ENCODE measurements around the gene UBAC2. TPM values are rescaled to one million over a fixed set of nuclear protein-coding genes. Genes with fewer than 3 reads are reported as not detected.
"Not testable (repeated sequence)": the region's sequence is repeated elsewhere in the genome, so short reads cannot be mapped to it uniquely, and the experiment has no call there.

The UBAC2 gene
- total and polyA plus RNA-seq, 2 donors: 53.1 to 57.2 TPM

DNA sequence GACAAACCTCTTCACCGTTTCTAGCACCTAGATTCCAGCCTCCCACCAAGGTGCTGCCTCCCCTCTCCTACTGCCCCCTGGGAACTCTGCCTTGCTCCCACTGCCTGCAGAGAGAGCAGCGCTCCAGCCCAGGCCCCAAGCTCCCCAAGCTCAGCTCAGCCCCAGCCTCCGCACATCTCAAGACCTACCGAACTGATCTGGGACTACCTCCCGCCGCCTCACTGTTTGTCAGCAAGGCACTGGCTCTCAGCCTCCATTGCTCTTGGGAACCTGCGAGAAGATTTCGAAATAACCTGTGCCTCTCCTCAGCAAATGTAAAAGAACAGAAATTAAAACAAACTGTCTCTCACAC is 198.9 kb downstream of the UBAC2 start:
- no peak for DNase-seq (ENCODE audit: extremely low spot score)
- H3K36me3 ChIP-seq (ENCODE audit: insufficient read depth): no peaks in the 10 kb centered on the region
- H3K4me1 ChIP-seq (ENCODE audit: insufficient read depth): no peaks in the 10 kb centered on the region
- 93% methylated on average over 8 of the region's 8 CpGs for WGBS
- H3K4me3 ChIP-seq (ENCODE audit: low read depth, low read length): no peak overlapping the region
- no peak overlapping the region for H3K27ac ChIP-seq (ENCODE audit: low read depth)

DNA sequence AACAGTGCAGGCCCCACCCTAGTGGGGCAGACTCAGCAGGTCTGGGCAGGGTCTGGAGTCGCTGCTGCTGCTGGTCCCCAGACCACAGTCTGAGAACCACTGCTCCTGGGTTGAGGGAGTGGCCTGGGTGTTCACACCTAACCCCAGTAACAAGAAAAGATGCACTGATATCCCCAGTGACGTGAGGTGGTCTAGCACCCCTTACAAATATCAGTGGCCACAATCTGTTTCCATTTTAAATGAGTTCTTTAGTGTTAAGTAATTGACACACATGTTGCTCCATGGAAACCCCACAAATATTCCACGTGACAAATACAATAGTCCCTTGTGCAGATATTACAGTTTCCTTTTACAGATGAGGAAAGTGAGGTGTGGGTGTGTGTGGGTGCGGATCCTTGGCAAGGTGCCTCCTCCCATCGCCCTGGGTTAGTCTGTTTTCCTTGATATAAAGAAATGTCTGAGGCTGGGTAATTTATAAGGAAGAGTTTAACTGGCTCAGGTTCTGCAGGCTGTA is 202.9 kb downstream of the UBAC2 start:
- WGBS: 78% methylated on average over 5 of the region's 5 CpGs
- H3K4me3 ChIP-seq (ENCODE audit: low read depth, low read length): no peak overlapping the region
- H3K4me1 ChIP-seq (ENCODE audit: insufficient read depth): no peaks in the 10 kb centered on the region
- H3K36me3 ChIP-seq (ENCODE audit: insufficient read depth): no peaks in the 10 kb centered on the region
- DNase-seq (ENCODE audit: extremely low spot score): no peak
- no peak overlapping the region for H3K27ac ChIP-seq (ENCODE audit: low read depth)

- DNase-seq (ENCODE audit: extremely low spot score): no peak
- Histone ChIP-seq H3K36me3 (ENCODE audit: insufficient read depth) (no peaks in the 10 kb centered on the region), H3K27ac (ENCODE audit: low read depth) (no peak overlapping the region), H3K4me3 (ENCODE audit: low read depth, low read length) (no peak overlapping the region), H3K4me1 (ENCODE audit: insufficient read depth) (no peaks in the 10 kb centered on the region)
- 63% methylated on average over 24 of the region's 24 CpGs for WGBS
Measured at GRCh38 chr13:99404005-99404755, 203.5 kb downstream of the UBAC2 start.

DNA sequence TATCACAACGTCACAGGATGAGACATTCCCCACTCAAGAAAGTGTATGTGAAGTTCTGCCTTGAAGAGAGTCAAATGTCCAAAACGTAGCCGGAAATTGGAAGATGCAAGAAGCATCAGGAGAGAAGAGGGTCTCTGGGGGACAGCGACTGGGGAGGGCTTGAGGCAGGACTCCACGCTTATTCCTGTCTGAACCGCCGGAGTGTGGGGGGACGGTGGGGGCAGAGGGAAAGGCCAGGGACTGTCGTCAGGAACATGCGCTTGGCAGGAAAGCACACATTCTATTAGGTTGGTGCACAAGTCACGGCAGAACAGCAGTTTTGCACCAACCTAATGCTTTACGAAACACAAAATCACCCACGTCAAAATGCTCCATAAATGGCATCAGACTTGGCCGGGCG is 205.3 kb downstream of the UBAC2 start:
- H3K27ac ChIP-seq (ENCODE audit: low read depth): no peak overlapping the region
- WGBS: 89% methylated on average over 15 of the region's 15 CpGs
- no peak overlapping the region for H3K4me3 ChIP-seq (ENCODE audit: low read depth, low read length)
- no peak for DNase-seq (ENCODE audit: extremely low spot score)
- H3K36me3 ChIP-seq (ENCODE audit: insufficient read depth): no peaks in the 10 kb centered on the region
- no peaks in the 10 kb centered on the region for H3K4me1 ChIP-seq (ENCODE audit: insufficient read depth)

DNA sequence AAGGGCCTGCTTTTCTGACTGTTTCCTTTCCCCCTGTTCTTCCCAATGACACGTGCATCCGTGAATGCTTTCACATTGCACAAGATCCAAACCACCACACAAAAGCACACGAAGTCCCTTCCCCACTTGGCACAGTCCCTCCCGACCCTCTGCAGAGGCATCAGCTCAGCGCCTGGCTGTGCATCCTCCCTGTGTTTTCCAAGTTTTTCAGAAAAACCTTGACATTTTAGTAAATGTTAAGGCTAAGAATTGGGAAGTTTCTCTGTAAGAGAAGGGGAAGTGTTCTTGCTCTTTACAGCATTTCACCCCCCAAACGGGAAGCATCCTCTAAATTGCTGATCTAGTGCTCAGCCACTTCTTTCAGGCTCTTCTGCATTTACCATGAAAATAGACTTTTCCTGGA is 206.1 kb downstream of the UBAC2 start:
- Histone ChIP-seq H3K36me3 (ENCODE audit: insufficient read depth) (no peaks in the 10 kb centered on the region), H3K4me1 (ENCODE audit: insufficient read depth) (no peaks in the 10 kb centered on the region), H3K4me3 (ENCODE audit: low read depth, low read length) (no peak overlapping the region), H3K27ac (ENCODE audit: low read depth) (no peak overlapping the region)
- WGBS: 42% methylated on average over 6 of the region's 6 CpGs
- DNase-seq (ENCODE audit: extremely low spot score): no peak

GRCh38 chr13:99407906-99408702 is 207.4 kb downstream of the UBAC2 start:
- Histone ChIP-seq H3K36me3 (ENCODE audit: insufficient read depth) (no peaks in the 10 kb centered on the region), H3K4me3 (ENCODE audit: low read depth, low read length) (no peak overlapping the region), H3K27ac (ENCODE audit: low read depth) (no peak overlapping the region), H3K4me1 (ENCODE audit: insufficient read depth) (no peaks in the 10 kb centered on the region)
- WGBS: 91% methylated on average over 31 of the region's 33 CpGs
- no peak for DNase-seq (ENCODE audit: extremely low spot score)

DNA sequence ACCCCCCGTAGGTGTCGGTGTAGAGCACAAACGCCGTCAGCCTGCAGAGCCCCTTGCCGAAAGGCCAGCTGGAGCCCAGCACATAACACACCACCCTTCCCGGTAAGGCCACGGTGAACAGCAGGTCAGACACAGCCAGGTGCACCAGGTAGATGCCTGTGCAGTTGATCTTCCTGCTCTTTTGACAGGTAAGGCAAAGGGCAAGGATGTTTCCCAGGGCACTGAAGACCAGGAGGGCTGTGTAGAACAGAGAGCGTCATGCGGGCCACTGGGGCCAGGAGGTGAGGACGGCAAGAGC is 208.0 kb downstream of the UBAC2 start:
- Histone ChIP-seq H3K4me1 (ENCODE audit: insufficient read depth) (no peaks in the 10 kb centered on the region), H3K27ac (ENCODE audit: low read depth) (no peak overlapping the region), H3K36me3 (ENCODE audit: insufficient read depth) (no peaks in the 10 kb centered on the region), H3K4me3 (ENCODE audit: low read depth, low read length) (no peak overlapping the region)
- 96% methylated on average over 10 of the region's 10 CpGs for WGBS
- no peak for DNase-seq (ENCODE audit: extremely low spot score)

DNA sequence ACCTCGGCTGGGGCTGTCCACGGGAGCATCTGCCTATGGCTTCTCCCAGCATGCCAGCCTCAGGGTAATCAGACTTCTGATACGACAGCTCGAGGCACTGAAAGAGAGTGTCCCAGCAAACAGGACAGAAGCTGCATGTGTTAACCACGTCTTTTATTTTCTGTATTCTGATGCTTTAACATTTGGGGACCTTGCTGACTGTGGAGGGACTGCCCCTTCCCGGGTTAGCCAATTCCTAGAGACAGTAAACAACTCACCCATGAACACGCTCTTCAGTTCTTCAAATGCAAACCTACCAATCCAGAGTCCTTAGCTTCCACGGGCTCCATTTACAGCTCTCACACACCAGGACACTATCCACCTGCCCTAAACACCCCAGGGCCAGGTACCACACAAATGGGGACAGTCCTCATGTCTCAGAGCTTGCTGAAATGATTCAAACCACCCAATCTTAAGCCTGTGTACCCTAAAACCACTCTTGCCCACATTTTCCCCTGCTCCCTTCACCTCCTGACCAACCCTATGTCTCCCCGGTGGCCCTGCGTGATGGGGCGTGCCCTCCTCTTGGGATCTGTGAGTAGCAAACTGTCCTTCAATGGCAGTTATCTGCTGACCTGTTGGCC is 208.9 kb downstream of the UBAC2 start:
- 85% methylated on average over 11 of the region's 11 CpGs for WGBS
- not testable (repeated sequence) for H3K27ac ChIP-seq (ENCODE audit: low read depth); H3K36me3 ChIP-seq (ENCODE audit: insufficient read depth); H3K4me3 ChIP-seq (ENCODE audit: low read depth, low read length); DNase-seq (ENCODE audit: extremely low spot score); H3K4me1 ChIP-seq (ENCODE audit: insufficient read depth)

DNA sequence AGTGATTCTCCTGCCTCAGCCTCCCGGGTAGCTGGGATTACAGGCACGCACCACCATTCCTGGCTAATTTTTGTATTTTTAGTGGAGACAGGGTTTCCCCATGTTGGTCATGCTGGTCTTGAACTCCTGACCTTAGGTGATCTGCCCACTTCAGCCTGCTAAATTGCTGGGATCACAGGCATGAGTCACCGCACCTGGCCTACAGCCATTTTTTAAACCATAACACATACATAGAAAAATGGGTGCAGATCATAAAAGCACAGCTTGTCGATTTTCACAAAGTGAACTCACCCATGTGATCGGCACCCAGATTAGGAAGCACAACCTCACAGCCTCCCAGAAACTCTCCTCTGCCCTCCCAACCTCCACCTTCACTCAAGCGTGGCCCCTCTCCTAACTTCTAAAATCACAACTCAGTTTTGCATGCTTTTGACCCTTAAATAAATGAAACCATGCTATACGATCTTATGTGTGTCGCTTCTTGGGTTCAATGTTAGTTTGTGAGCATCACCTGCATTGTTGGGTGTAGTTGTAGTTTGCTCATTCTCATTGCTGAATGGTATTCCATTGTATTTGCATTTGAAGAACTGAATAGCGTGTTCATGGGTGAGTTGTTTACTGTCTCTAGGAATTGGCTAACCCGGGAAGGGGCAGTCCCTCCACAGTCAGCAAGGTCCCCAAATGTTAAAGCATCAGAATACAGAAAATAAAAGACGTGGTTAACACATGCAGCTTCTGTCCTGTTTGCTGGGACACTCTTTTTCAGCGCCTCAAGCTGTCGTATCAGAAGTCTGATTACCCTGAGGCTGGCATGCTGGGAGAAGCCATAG is 210.2 kb downstream of the UBAC2 start:
- WGBS: 87% methylated on average over 13 of the region's 13 CpGs
- not testable (repeated sequence) for DNase-seq (ENCODE audit: extremely low spot score); H3K4me1 ChIP-seq (ENCODE audit: insufficient read depth); H3K27ac ChIP-seq (ENCODE audit: low read depth); H3K4me3 ChIP-seq (ENCODE audit: low read depth, low read length); H3K36me3 ChIP-seq (ENCODE audit: insufficient read depth)

- no peaks in the 10 kb centered on the region for H3K36me3 ChIP-seq (ENCODE audit: insufficient read depth)
- H3K4me3 ChIP-seq (ENCODE audit: low read depth, low read length): no peak overlapping the region
- no peaks in the 10 kb centered on the region for H3K4me1 ChIP-seq (ENCODE audit: insufficient read depth)
- no peak overlapping the region for H3K27ac ChIP-seq (ENCODE audit: low read depth)
- 75% methylated on average over 1 of the region's 1 CpG for WGBS
- DNase-seq (ENCODE audit: extremely low spot score): no peak
Measured at GRCh38 chr13:99412856-99413255, 212.2 kb downstream of the UBAC2 start.

DNA sequence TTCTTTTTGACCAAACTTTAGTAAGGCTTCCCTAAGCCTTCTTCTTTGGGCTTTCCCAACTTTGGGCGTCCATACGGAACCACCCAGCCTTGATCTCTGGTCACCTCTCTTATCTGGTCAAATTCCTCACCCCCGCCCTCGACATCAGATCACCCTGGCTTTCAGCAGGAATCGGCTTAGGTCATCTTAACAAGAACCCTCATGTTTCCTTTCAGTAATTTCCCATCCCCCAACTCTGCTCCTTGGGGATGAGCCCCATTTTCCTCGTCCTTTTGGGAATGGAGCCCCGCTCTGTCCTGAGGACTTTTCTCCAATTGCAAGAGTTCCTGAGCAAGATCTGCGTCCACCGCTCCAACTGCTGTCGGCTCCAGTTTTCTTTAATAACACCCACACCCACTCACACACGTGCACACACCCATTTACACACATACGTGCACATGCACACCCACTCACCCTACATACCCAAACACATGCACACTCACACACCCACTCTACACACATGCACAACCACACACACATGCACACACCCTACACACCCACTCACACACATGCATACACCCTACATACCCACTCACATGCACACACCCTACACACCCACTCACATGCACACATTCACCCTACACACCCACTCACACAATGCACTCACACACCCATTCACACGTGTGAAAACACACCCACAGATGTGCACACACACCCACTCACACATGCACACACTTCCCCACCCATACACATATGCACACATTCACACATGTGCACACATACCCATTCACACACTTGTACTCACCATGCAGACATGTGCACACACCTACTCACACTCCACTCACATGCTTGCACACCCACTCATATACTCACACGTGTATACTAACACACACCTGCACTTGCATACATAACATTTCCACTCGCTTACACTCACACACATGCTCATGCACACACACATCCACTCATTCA is 213.7 kb downstream of the UBAC2 start:
- no peaks in the 10 kb centered on the region for H3K36me3 ChIP-seq (ENCODE audit: insufficient read depth)
- DNase-seq (ENCODE audit: extremely low spot score): no peak
- no peak overlapping the region for H3K4me3 ChIP-seq (ENCODE audit: low read depth, low read length)
- WGBS: 77% methylated on average over 15 of the region's 15 CpGs
- no peak overlapping the region for H3K27ac ChIP-seq (ENCODE audit: low read depth)
- no peaks in the 10 kb centered on the region for H3K4me1 ChIP-seq (ENCODE audit: insufficient read depth)

- H3K27ac ChIP-seq (ENCODE audit: low read depth): no peak overlapping the region
- no peak for DNase-seq (ENCODE audit: extremely low spot score)
- no peak overlapping the region for H3K4me3 ChIP-seq (ENCODE audit: low read depth, low read length)
- no peaks in the 10 kb centered on the region for H3K4me1 ChIP-seq (ENCODE audit: insufficient read depth)
- 86% methylated on average over 13 of the region's 13 CpGs for WGBS
- no peaks in the 10 kb centered on the region for H3K36me3 ChIP-seq (ENCODE audit: insufficient read depth)
Measured at GRCh38 chr13:99415014-99415650, 214.5 kb downstream of the UBAC2 start.
